Stimulated activated CD4-positive, alpha-beta T cell treated with anti-CD3 and anti-CD28 coated beads, Interleukin-1b, Interleukin-23, amount 100 ng/mL, for 48 hours (primary cell): ENCODE measurements around the gene CSN1S1.
"Not testable (repeated sequence)": the region's sequence is repeated elsewhere in the genome, so short reads cannot be mapped to it uniquely, and the experiment has no call there.

Experiments
- DNase-seq: peaks from one replicate; pipeline ENCODE4 v3.0.0-alpha.2; 2020

The CSN1S1 gene, protein sequence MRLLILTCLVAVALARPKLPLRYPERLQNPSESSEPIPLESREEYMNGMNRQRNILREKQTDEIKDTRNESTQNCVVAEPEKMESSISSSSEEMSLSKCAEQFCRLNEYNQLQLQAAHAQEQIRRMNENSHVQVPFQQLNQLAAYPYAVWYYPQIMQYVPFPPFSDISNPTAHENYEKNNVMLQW

DNA sequence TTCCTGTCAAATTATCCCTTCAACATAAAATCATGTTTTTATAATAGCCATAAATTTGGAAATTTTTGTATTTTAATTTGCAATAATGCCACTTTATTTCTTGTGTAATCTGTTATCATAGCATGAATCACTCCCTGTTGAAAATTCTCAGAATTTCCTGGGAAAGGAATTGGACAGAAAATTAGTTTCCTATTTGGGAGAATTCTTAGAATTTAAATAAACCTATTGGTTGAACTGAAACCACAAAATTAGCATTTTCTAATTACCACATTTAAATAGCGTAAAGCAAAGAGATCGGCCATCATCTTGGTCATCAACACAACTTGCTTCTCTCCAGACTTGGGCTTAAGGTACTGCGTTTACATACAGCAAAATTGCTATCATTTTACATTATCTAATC lies at the start of gene CSN1S1:
TSS of gene CSN1S1 (plus strand) at position 301 of the 400 bp plus-strand sequence. CDS start 1,488 bp downstream, outside the sequence.
- DNase-seq, result no peak

DNA sequence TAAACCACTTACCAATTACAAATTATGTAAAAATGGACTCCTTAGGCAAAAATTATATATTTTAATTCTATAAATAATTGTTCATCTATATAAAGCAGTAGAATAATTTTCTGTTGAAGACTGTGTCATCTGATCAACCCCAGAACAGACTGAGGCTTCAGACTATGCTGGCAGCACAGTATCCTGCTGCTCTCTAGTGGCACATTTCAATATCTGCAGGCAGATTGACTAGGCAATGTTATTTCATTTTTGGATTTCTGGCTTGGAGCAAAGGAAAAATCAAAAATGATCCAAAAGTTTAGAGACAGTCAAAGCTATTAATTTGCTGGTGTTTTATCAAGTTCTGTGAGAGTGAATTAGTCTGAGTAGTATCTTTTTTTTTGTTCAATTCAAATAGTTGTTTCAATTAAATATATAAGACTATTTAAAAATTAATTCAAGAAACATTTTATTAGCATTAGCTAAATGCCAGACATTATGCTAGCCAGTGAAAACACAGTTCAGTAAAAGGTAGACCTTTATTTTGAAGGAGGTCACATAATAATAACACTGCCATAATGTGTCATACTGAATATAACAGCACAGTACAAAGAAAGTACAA lies 49.6 kb upstream of the CSN1S1 start:
- DNase-seq, result peak; percentile 19

DNA sequence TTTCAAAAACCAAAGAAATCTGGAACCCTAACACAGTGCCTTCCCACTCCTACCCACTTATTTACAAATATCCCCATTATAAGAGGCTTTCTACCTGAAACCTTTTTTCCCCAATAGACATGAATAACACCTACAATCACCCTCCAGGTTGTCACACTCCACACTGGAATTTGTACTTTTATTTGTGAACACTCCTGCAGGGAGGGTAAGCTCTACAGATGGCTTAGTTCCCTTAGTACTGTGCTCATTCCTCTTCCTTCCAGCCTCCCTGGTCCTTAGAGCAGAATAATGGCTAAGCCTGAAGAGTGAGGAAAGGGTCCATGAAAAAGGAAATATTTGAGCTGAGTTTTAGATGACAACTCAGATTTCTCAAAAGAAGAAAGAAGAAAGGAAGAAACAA lies 48.7 kb upstream of the CSN1S1 start:
- DNase-seq, result no peak

DNA sequence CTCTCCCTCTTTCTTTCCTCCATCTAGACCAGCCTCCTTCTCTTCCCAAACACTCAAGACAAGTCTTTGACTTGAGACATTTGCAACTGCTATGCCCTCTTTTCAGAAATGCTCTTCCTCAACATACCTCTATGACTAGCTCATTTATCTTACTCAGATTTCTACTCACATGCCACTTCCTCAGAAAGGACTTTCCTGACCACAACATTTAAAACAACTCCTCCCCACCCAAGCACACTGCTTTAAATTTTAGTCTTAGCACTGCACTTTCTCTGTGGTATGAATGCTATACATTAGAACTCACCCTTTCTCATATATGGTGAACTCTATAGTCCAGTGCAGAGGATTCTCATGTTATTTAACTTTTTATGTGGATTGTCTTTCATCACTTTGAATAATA lies 42.5 kb upstream of the CSN1S1 start:
- DNase-seq, result no peak

DNA sequence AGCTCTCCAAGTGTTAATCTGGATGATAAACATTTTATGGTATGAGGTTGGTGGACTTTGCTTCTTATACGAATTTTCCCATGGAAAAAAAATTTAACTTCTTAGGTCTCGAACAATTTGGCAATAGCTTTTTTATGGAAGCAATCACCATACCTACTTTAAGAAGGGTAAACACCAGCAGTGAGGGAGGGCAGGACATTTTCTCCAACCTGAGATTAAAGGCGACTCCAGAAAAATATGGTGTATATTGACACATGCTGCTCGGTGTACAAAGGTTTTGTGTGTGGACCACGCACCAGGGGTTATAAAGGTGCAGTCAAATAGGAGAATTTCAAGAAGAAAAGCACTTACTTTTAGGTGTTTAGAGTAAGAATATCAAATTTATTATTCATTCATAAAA lies 36.7 kb upstream of the CSN1S1 start:
- no peak for DNase-seq

DNA sequence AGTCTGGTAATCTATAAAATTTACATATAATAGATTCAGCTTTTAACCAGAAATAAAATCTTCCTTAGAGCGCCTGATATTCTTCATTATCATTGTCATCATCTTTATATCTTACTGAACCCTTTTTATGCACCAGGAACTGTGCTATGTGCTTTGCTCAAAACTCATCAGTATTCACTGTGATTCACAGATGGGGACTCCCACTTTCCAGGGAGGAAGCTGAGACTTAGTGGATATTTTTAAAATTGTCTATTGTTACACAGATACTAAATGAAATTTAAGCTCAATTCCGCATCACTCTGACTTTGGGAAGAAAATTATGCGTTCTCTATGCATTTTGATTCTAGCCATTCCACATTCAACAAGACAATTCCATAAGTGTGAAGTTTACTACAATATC lies 36.1 kb upstream of the CSN1S1 start:
- no peak for DNase-seq

DNA sequence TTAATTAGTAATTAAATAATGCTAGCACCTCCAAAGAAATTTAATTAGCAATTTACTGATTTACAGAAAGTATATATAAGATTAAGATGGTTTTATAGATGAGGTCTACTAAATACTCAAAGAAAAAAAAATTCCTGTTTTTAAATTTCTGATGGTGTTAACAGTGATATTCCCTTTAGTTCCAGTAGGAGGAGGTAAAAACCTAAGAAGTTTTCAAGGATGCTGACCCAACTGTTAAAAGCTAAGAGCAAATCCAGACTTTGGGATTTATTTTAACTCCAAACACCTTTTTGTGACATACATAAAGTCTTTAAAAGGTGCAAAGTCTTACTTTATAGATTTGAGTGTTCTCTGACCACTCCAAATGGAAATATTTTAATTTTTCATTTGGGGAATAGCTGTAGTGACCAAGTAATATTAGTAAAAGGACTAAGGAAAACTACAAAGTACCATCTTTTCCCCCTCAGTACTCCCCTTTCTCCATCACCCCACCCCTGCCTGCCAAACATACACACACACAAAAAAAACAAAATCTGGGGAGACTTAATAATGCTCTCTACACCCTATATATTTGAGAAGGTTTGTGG lies 34.2 kb upstream of the CSN1S1 start:
- DNase-seq, result no peak

DNA sequence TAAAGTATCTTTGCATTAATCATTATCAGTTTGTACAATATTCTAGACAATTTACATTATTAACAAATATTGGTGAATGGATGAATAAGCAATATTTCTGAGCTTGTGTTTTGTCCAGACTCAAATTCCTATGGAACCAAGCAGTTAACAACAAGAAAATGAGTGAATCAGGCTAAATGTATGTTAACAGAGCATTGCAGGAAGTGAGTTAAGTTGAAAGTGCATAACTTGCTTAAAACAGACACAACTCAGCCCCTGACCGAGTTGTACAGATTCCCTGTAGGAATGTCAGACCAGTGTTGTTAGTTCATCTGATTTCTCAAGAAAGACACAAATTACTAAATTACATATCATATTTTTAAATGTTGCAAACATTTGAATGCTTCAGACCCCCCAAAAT lies 23.7 kb upstream of the CSN1S1 start:
- no peak for DNase-seq

DNA sequence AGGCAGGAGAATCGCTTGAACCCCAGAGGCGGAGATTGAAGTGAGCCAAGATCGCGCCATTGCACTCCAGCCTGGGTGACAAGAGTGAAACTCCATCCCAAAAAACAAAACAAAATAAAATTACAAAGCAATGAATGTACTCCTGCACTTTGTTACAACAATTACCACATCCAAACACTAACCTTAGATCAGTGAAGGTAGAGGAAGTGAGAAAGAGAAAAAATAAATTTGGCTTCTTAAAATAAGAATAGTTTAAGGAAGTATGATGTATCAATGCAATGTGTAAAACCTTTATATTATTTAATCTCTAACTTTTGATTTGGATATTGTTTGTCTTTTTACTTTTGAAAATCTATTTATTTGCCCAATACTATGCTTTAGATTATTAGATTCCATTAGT lies 21.7 kb upstream of the CSN1S1 start:
- DNase-seq, result no peak

DNA sequence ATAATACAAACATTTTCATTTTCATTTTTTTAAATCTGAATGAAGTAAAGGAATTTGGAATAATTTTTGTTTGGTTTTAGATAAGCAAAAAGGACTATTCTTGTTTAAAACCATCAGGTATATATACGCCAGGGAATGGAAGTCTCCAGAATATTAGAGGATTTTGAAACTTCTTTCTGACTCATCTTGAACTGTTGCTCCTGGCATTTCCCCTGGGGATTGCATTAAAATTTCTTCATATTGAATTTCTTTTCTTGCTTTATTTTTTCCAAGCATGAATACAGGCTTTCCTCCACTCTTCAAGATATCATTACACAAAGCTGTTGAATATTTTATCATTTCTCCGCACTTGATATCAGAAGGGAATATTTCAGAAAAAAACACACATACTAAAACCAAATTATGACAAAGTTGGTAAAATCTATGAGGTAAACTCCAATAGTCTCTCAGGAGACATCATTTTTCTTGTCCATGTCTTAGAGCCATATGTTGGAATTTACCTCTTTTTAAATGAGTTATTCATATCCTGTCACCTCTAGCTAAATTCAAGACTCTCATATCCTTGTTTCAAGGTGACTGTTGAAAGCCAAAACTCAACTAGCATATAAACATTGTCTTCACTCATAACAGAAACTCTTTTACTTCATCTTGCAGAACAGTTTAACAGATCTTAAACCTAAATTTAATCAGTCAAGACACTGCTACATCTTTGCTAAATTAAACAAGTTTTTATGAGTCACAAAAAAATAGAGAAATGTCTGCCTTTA lies 20.7 kb upstream of the CSN1S1 start:
- no peak for DNase-seq

DNA sequence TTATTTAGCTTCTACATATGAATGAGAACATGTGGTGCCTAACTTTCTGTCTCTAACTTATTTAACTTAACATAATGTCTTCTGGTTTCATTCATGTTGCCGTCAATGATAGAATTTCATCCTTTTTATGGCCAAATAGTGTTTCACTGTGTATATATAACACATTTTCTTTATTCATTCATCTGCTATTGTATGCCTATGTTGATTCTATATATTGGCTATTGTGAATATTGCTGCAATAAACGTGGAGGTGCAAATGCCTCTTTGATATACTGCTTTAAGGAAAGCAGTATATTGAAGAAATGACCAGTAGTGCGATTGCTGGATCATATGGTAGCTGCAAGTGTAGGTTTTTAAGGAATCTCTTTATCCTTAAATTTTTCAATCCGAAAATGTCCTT lies 10.0 kb upstream of the CSN1S1 start:
- no peak for DNase-seq

DNA sequence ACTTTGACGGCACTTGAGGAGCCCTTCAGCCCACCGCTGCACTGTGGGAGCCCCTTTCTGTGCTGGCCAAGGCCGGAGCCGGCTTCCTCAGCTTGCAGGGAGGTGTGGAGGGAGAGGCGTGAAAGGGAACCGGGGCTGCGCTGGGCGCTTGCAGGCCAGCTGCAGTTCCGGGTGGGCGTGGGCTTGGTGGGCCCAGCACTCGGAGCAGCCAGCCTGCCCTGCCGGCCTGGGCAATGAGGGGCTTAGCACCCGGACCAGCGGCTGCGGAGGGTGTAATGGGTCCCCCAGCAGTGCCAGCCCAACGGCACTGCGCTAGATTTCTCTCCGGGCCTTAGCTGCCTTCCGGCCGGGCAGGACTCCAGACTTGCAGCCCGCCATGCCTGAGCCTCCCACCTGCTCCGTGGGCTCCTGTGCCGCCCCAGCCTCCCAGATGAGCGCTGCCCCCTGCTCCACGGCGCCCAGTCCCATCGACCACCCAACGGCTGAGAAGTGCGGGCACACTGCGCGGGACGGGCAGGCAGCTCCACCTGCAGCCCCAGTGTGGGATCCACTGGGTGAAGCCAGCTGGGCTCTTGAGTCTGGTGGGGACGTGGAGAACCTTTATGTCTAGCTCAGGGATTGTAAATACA lies 7.0 kb upstream of the CSN1S1 start:
- not testable (repeated sequence) for DNase-seq

DNA sequence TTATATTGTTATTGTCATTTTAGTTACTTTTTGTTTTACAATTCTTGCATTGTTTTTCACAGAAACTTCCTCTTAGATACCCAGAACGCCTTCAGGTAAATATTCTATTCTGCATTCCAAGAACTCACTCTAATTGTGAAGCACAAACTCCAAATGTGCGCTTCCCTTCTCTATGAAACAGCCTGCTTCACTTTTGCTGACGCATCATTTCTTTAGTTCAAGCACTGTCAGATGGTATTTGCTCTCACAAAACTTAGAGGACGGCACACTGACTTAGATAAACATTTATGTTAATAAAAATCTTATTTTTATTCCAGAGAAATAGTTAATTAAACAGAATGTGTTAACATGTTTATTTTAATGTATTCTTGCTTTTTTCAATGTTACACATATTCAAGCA lies 3.3 kb downstream of the CSN1S1 start:
- no peak for DNase-seq

DNA sequence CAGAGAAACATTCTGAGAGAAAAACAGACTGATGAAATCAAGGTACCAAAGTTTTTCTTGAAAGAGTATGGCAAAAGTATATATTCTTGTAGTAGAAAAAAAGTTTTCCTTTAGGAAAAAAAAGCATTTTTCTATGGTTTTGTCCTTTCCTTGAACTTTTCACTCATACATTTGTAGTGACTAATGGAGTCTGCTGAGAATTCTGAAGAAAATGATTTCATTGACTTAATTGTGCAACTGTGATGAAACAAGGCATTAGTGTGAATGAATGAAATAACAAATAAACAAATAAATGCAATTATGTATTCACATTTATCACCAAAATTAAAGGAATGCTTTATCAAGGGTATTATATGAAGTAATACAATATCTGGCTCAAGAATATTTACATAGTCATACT lies 5.7 kb downstream of the CSN1S1 start:
- DNase-seq, result no peak

DNA sequence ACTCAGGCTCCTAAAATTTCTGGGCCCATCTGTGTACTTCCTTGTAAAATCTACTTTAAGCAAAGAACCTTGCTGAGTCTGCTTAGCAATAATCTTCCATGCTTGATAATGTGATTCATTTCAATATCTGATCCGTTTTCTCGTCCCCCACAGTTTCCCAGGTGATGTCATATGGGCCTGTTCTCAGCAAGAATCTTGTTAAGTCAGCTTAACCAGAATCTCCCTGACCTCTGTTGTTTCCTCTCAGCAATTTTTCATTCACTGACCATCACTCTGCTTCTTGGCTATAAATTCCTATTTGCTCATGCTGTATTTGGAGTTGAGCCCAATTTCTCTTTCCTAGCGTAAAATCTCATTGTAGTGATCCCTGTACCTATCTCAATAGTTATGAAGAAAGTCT lies 20.7 kb downstream of the CSN1S1 start:
- no peak for DNase-seq

DNA sequence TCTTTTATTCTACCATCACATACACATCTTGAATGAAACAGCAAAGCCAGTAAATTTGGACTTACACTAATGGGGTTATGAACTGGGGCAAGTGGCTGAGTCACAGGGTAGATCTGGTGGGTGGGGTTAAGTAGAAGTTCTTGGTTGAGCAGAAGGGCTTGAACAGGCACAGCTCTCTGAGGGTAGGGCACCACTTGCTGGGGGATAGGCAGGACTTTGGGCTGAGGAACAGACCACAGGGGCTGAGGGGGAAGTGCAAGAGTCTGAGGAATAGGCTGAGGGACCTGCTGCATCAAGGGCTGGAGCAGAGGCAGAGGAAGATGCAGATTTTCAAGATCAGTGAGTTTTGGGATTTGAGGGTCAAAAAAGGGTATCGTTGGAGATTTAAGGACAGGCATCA lies 26.3 kb downstream of the CSN1S1 start:
- no peak for DNase-seq

DNA sequence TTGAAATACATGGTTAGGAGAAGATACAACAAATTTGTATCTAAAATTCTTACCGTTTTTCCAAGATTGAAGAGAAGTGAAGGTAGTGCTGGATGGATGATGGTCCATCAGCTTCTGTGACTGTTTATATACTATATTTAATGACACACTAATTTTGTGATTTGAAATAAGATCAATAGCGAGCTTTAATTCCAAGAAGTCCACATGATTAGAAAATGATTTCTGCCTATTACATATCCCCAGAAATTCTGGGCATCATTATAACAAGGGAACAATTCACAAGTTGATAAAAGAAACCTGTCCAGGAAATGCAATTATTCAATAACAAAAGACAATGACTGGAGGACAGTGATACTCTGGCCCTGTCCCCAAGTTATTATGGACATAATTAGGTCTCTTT lies 34.8 kb downstream of the CSN1S1 start, which contains the start of gene CSN2:
TSS of gene CSN2 (minus strand) at position 101 of the 400 bp plus-strand sequence. CDS start 4,733 bp downstream, outside the sequence.
- DNase-seq, result no peak

DNA sequence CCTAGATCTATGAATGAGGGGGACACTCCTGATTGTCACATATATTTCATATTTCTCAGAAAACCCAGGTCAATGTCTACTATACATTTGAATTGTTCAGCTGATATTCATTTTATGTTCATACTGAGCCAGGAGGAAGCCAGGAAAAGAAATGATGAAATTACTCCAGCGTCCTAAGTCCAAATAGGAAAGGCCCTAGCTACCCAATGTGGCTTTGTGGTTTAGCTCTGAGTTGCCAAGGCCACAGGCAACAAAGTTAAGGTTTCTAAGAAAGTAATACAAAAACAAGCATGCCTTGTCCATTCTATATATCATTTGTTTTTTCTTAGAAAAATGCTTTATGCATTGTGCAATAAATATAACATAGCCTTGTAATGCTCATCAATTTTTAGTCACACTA lies 39.2 kb downstream of the CSN1S1 start:
- no peak for DNase-seq

DNA sequence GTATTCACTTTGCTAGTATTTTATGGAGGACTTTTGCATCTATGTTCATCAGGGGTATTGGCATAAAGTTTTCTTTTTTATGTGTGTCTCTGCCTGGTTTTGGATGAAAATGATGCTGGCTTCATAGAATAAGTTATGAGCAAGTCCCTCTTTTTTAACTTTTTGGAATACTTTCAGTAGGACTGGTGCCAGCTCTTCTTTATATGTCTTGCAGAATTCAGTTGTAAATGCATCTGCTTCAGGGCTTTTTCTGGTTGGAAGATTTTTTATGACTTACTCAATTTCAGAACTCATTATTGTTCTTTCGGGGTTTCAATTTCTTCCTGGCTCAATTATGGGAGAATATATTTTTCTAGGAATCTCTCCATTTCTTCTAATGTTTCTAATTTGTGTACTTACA lies 43.8 kb downstream of the CSN1S1 start:
- DNase-seq, result no peak

DNA sequence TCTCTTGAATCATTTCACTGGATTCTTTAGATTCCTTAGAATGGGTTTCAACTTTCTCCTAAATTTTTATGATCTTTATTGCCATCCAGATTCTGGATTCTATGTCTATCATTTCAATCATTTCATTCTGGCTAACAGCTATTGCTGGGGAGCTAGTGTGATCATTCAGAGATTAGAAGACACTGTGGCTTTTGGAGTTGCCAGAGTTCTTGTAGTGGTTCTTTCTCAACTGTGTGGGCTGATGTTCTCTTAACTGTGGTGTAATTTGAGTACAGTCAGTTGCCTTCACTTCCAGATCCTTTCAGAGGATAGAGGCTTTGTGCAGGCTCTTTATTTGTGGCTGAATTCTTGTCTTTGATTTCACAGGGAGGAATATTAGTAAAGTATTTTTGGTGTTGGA lies 46.7 kb downstream of the CSN1S1 start:
- no peak for DNase-seq

DNA sequence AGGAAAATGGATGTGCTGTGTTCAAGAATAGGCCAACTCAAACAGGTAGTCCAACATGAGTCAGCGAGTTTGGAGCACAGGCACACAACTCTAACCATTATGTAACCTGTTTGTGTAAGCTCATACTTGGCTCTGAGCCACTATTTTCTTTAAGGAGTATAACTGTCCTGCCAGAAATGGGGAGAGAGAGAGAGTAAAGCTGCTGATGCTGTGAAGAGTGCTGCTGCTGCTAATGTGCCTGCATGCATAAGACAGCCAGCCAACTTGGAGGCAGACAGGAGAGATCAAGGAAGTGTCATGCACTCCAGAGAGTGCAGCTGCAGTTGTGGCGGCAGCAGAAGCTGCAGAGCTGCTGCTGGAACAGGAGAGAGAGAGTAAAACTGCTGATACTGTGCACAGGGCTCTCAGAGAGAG lies 53.2 kb downstream of the CSN1S1 start:
- no peak for DNase-seq

DNA sequence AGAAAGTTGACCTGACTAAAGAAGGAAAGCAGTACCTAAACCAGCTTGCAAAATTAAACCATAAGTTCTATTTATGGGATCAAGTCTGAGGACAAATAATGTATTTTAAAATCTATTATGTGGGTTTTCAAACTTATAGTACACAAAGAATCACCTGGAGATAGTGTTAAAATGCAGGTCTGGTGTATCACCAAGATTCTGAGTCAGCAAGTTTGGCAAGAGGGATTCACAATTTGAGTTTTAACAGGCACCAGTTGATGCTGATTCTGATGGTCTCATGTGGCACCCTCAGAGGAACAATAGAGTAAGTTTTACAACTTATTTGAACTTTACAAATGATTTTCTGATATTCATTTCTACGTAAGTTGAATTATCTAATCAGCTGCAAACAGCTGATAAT lies 55.8 kb downstream of the CSN1S1 start:
- DNase-seq, result no peak

DNA sequence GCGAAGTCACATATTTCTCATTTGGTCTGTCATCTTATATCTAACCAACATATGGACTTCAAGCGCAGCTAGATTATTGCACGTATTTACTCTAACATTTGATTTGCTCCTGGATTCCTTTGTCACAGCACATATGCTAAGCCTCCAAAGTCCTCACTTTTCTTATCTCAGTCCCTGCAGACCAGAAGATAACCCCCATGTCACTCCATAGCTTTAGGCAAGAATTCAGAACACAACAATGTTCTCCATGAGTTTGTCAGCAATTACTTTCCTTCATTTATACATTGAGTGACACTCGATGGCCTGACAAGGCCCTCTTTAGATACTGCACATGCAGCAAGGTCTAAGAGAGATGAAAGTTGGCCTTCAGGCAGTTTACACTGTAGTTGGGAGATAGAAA lies 60.1 kb downstream of the CSN1S1 start:
- DNase-seq, result no peak

DNA sequence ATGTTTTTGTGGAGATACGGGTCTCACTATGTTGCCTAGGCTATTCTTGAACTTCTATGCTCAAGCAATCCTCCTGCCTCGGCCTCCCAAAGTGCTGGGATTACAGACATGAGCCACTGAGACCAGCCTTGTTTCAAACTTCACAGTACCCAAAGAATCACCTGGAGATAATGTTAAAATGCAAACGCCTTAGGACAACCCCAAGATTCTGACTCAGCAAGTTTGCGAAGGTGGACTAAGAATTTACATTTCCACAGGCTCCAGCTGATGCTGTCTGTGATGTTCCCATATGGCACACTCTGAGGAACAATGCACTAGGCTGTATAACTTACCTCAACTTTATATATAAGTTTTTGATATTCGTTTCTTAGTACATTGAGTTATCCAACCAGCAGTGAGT lies 63.9 kb downstream of the CSN1S1 start:
- DNase-seq, result no peak
